HEK293 (cell line): ENCODE results near the gene RNF4.
A peak's percentile ranks its signal among the peaks of the same experiment; 100 is the strongest.

Experiments used
- KLF1 ChIP-seq: fragments of 450-650 bp; formaldehyde crosslinking; IDR thresholded peaks from 2 replicates; pipeline ENCODE4 v1.5.1; 2016; ENCODE audit warnings: missing biosample characterization, missing genetic modification characterization
- KLF7 ChIP-seq: fragments of 450-650 bp; formaldehyde crosslinking; IDR thresholded peaks from 2 replicates; pipeline ENCODE4 v1.5.1; 2016; ENCODE audit warnings: missing biosample characterization, missing genetic modification characterization, borderline replicate concordance
- KLF8 ChIP-seq: fragments of 450-650 bp; formaldehyde crosslinking; IDR thresholded peaks from 2 replicates; pipeline ENCODE4 v1.5.1; 2016; ENCODE audit warnings: missing biosample characterization, missing genetic modification characterization
- KLF9 ChIP-seq: fragments of 450-650 bp; formaldehyde crosslinking; IDR thresholded peaks from 2 replicates; pipeline ENCODE4 v1.5.1; 2016; ENCODE audit warnings: missing biosample characterization, missing genetic modification characterization, low read depth
- OSR2 ChIP-seq: fragments of 450-650 bp; formaldehyde crosslinking; IDR thresholded peaks from 2 replicates; pipeline ENCODE4 v1.5.1; 2016; ENCODE audit warnings: missing biosample characterization, missing genetic modification characterization
- OVOL3 ChIP-seq: fragments of 450-650 bp; formaldehyde crosslinking; IDR thresholded peaks from 2 replicates; pipeline ENCODE4 v1.5.1; 2016; ENCODE audit warnings: missing biosample characterization, missing genetic modification characterization
- SCRT1 ChIP-seq: fragments of 450-650 bp; formaldehyde crosslinking; IDR thresholded peaks from 2 replicates; pipeline ENCODE4 v1.5.1; 2016; ENCODE audit warnings: missing biosample characterization, missing genetic modification characterization, borderline replicate concordance
- SETDB1 ChIP-seq: IDR thresholded peaks from one replicate; pipeline ENCODE4 v1.6.1; 2017; ENCODE audit warnings: mild to moderate bottlenecking, low read length, moderate library complexity, mixed read lengths; ENCODE audit not compliant: insufficient read length
- ZBTB20 ChIP-seq: fragments of 450-650 bp; formaldehyde crosslinking; IDR thresholded peaks from 2 replicates; pipeline ENCODE4 v1.5.1; 2016; ENCODE audit warnings: missing biosample characterization, missing genetic modification characterization
- ZBTB7A ChIP-seq: fragments of 450-650 bp; formaldehyde crosslinking; IDR thresholded peaks from 2 replicates; pipeline ENCODE4 v1.5.1; 2016; ENCODE audit warnings: low read depth, missing biosample characterization, missing genetic modification characterization
- ZEB2 ChIP-seq: fragments of 450-650 bp; formaldehyde crosslinking; IDR thresholded peaks from 2 replicates; pipeline ENCODE4 v1.5.1; 2016; ENCODE audit warnings: missing biosample characterization, missing genetic modification characterization
- ZFHX2 ChIP-seq: fragments of 450-650 bp; formaldehyde crosslinking; conservative IDR thresholded peaks from 2 replicates; pipeline ENCODE4 v1.5.1; 2016; ENCODE audit warnings: missing biosample characterization, missing genetic modification characterization
- ZFP37 ChIP-seq: fragments of 450-650 bp; formaldehyde crosslinking; IDR thresholded peaks from 2 replicates; pipeline ENCODE4 v1.5.1; 2016; ENCODE audit warnings: missing biosample characterization, missing genetic modification characterization
- ZIC2 ChIP-seq: fragments of 450-650 bp; formaldehyde crosslinking; IDR thresholded peaks from 2 replicates; pipeline ENCODE4 v1.5.1; 2016; ENCODE audit warnings: missing biosample characterization, missing genetic modification characterization
- ZNF274 ChIP-seq, 2 experiments: fragments of 200-500 bp in 1 of 2; fragments of 450-650 bp in 1 of 2; sonication (Bioruptor generic) in 1 of 2; formaldehyde crosslinking in 1 of 2; IDR thresholded peaks; 2 replicates each; pipeline versions ENCODE4 v1.5.1 to v1.6.1; 2014 to 2016; ENCODE audit warnings: borderline replicate concordance in 1 of 2, inconsistent platforms in 1 of 2, low read length in 1 of 2, missing biosample characterization in 1 of 2, missing genetic modification characterization in 1 of 2
- ZNF335 ChIP-seq: fragments of 450-650 bp; formaldehyde crosslinking; conservative IDR thresholded peaks from 2 replicates; pipeline ENCODE4 v1.5.1; 2016; ENCODE audit warnings: missing biosample characterization, missing genetic modification characterization
- ZNF404 ChIP-seq: fragments of 450-650 bp; formaldehyde crosslinking; IDR thresholded peaks from 2 replicates; pipeline ENCODE4 v1.5.1; 2017; ENCODE audit warnings: missing biosample characterization, missing genetic modification characterization
- ZNF654 ChIP-seq: fragments of 450-650 bp; formaldehyde crosslinking; IDR thresholded peaks from 2 replicates; pipeline ENCODE4 v1.5.1; 2016; ENCODE audit warnings: low read depth, missing biosample characterization, missing genetic modification characterization
- ZNF658 ChIP-seq: fragments of 450-650 bp; formaldehyde crosslinking; IDR thresholded peaks from 2 replicates; pipeline ENCODE4; 2016; ENCODE audit warnings: missing biosample characterization, missing genetic modification characterization
- ZNF76 ChIP-seq: fragments of 450-650 bp; formaldehyde crosslinking; IDR thresholded peaks from 2 replicates; pipeline ENCODE4; 2016; ENCODE audit warnings: low read depth, missing biosample characterization, missing genetic modification characterization, borderline replicate concordance
- ZSCAN30 ChIP-seq: fragments of 450-650 bp; IDR thresholded peaks from 2 replicates; pipeline ENCODE4 v1.5.1; 2018; ENCODE audit warnings: missing biosample characterization, mild to moderate bottlenecking, missing genetic modification characterization, moderate library complexity
- TF ChIP-seq, protein P1 (sequence below): fragments of 450-650 bp; formaldehyde crosslinking; IDR thresholded peaks from 2 replicates; pipeline ENCODE4 v1.5.1; 2016; ENCODE audit warnings: missing biosample characterization, missing genetic modification characterization
- TF ChIP-seq, protein P2 (sequence below): fragments of 450-650 bp; formaldehyde crosslinking; IDR thresholded peaks from 2 replicates; pipeline ENCODE4 v1.5.1; 2016; ENCODE audit warnings: missing biosample characterization, missing genetic modification characterization
- TF ChIP-seq, protein P3 (sequence below): fragments of 450-650 bp; formaldehyde crosslinking; IDR thresholded peaks from 2 replicates; pipeline ENCODE4 v1.5.1; 2016; ENCODE audit warnings: missing biosample characterization, missing genetic modification characterization
- TF ChIP-seq, protein P4 (sequence below): fragments of 450-650 bp; formaldehyde crosslinking; IDR thresholded peaks from 2 replicates; pipeline ENCODE4 v1.5.1; 2016; ENCODE audit warnings: missing biosample characterization, missing genetic modification characterization
- TF ChIP-seq, protein P5 (sequence below): fragments of 450-650 bp; formaldehyde crosslinking; IDR thresholded peaks from 2 replicates; pipeline ENCODE4 v1.5.1; 2016; ENCODE audit warnings: missing biosample characterization, missing genetic modification characterization
- TF ChIP-seq, protein P6 (sequence below): fragments of 450-650 bp; formaldehyde crosslinking; IDR thresholded peaks from 2 replicates; pipeline ENCODE4 v1.5.1; 2016; ENCODE audit warnings: missing biosample characterization, missing genetic modification characterization

RNF4 gene

DNA sequence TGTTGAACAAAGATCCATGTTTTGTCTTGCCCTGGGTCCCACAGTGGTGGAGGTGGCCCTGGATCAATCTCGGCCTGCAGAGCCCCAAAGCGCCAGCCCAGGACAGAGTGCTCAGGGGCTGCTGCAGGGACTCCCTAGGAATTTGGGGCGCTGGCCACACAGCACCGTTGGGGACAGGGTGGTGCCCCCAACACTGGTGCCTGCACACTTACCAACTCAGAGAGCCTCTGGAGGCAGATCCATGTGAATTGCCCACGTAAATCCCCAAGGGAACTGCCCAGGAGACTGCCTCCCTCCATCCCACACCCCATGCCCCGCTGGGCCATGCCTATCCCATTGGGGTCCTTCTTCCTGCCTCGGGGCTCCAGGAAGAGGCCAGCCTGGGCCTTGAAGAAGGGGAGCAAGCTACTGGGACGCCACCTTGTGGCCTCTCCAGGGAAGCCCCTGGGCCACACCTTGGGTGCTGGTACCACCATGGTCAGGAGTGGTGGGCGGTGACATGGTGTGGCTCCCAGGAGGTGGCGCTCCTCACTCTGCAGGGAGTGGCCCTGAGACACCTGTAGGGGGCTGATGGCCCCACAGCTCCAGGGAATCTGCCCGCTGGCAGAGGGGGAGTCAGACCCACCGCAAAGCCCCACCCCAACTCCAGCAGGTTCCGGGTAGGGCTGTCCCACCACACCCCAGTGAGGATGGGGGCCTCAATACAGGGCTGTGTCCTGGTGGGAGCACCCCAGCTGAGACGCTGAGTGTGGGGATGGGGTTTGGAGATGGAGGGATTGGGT is 27.3 kb upstream of the RNF4 start (continued):
- TF ChIP-seq ZFP37: peak; percentile 77; the same call in 1 of the 2 replicates
- TF ChIP-seq ZEB2 (tag by site-specific recombination): peak; percentile 61
- TF ChIP-seq, protein P1, sequence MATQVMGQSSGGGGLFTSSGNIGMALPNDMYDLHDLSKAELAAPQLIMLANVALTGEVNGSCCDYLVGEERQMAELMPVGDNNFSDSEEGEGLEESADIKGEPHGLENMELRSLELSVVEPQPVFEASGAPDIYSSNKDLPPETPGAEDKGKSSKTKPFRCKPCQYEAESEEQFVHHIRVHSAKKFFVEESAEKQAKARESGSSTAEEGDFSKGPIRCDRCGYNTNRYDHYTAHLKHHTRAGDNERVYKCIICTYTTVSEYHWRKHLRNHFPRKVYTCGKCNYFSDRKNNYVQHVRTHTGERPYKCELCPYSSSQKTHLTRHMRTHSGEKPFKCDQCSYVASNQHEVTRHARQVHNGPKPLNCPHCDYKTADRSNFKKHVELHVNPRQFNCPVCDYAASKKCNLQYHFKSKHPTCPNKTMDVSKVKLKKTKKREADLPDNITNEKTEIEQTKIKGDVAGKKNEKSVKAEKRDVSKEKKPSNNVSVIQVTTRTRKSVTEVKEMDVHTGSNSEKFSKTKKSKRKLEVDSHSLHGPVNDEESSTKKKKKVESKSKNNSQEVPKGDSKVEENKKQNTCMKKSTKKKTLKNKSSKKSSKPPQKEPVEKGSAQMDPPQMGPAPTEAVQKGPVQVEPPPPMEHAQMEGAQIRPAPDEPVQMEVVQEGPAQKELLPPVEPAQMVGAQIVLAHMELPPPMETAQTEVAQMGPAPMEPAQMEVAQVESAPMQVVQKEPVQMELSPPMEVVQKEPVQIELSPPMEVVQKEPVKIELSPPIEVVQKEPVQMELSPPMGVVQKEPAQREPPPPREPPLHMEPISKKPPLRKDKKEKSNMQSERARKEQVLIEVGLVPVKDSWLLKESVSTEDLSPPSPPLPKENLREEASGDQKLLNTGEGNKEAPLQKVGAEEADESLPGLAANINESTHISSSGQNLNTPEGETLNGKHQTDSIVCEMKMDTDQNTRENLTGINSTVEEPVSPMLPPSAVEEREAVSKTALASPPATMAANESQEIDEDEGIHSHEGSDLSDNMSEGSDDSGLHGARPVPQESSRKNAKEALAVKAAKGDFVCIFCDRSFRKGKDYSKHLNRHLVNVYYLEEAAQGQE (tag by site-specific recombination): 0 out of 2 replicates have a peak, but pooled peaks have one; percentile 9
- TF ChIP-seq ZBTB7A: no peak
- TF ChIP-seq ZNF658 (tag by site-specific recombination): no peak
- peak; percentile 86 for TF ChIP-seq ZNF335 (tag by site-specific recombination)
- no peak for TF ChIP-seq OVOL3 (tag by site-specific recombination)
- TF ChIP-seq SETDB1: no peak
- TF ChIP-seq KLF7 (tag by site-specific recombination): peak; percentile 83; the same call in 1 of the 2 replicates
- peak; percentile 70 for TF ChIP-seq ZSCAN30 (tag by site-specific recombination)
- TF ChIP-seq ZBTB20 (tag by site-specific recombination): no peak
- TF ChIP-seq ZIC2: peak; percentile 87
- TF ChIP-seq KLF9 (tag by site-specific recombination): 0 out of 2 replicates have a peak, but pooled peaks have one; percentile 39
- no peak for TF ChIP-seq ZNF76 (tag by site-specific recombination)
- no peak for TF ChIP-seq ZNF274 (IDR thresholded peaks at IDR 0.05; ENCODE audit: low read length)
- TF ChIP-seq ZNF274 (tag by site-specific recombination; IDR thresholded peaks at IDR 0.05; ENCODE audit: borderline replicate concordance): no peak
- TF ChIP-seq ZFHX2 (tag by site-specific recombination): peak; percentile 75
- TF ChIP-seq ZNF654: peak; percentile 86
- TF ChIP-seq, protein P2, sequence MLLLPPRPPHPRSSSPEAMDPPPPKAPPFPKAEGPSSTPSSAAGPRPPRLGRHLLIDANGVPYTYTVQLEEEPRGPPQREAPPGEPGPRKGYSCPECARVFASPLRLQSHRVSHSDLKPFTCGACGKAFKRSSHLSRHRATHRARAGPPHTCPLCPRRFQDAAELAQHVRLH (tag by site-specific recombination): no peak
- TF ChIP-seq, protein P3, sequence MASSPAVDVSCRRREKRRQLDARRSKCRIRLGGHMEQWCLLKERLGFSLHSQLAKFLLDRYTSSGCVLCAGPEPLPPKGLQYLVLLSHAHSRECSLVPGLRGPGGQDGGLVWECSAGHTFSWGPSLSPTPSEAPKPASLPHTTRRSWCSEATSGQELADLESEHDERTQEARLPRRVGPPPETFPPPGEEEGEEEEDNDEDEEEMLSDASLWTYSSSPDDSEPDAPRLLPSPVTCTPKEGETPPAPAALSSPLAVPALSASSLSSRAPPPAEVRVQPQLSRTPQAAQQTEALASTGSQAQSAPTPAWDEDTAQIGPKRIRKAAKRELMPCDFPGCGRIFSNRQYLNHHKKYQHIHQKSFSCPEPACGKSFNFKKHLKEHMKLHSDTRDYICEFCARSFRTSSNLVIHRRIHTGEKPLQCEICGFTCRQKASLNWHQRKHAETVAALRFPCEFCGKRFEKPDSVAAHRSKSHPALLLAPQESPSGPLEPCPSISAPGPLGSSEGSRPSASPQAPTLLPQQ (tag by site-specific recombination): 0 out of 2 replicates have a peak, but pooled peaks have one; percentile 33
- TF ChIP-seq, protein P4, sequence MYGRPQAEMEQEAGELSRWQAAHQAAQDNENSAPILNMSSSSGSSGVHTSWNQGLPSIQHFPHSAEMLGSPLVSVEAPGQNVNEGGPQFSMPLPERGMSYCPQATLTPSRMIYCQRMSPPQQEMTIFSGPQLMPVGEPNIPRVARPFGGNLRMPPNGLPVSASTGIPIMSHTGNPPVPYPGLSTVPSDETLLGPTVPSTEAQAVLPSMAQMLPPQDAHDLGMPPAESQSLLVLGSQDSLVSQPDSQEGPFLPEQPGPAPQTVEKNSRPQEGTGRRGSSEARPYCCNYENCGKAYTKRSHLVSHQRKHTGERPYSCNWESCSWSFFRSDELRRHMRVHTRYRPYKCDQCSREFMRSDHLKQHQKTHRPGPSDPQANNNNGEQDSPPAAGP: peak; percentile 55; the same call in 1 of the 2 replicates
- TF ChIP-seq, protein P5, sequence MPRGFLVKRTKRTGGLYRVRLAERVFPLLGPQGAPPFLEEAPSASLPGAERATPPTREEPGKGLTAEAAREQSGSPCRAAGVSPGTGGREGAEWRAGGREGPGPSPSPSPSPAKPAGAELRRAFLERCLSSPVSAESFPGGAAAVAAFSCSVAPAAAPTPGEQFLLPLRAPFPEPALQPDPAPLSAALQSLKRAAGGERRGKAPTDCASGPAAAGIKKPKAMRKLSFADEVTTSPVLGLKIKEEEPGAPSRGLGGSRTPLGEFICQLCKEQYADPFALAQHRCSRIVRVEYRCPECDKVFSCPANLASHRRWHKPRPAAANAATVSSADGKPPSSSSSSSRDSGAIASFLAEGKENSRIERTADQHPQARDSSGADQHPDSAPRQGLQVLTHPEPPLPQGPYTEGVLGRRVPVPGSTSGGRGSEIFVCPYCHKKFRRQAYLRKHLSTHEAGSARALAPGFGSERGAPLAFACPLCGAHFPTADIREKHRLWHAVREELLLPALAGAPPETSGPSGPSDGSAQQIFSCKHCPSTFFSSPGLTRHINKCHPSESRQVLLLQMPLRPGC (tag by site-specific recombination): no peak
- TF ChIP-seq ZNF404 (tag by site-specific recombination): no peak
- TF ChIP-seq SCRT1 (tag by site-specific recombination): peak; percentile 85; the same call in 1 of the 2 replicates
- 0 out of 2 replicates have a peak, but pooled peaks have one; percentile 21 for TF ChIP-seq KLF8 (tag by site-specific recombination)
- TF ChIP-seq OSR2: no peak
- TF ChIP-seq, protein P6, sequence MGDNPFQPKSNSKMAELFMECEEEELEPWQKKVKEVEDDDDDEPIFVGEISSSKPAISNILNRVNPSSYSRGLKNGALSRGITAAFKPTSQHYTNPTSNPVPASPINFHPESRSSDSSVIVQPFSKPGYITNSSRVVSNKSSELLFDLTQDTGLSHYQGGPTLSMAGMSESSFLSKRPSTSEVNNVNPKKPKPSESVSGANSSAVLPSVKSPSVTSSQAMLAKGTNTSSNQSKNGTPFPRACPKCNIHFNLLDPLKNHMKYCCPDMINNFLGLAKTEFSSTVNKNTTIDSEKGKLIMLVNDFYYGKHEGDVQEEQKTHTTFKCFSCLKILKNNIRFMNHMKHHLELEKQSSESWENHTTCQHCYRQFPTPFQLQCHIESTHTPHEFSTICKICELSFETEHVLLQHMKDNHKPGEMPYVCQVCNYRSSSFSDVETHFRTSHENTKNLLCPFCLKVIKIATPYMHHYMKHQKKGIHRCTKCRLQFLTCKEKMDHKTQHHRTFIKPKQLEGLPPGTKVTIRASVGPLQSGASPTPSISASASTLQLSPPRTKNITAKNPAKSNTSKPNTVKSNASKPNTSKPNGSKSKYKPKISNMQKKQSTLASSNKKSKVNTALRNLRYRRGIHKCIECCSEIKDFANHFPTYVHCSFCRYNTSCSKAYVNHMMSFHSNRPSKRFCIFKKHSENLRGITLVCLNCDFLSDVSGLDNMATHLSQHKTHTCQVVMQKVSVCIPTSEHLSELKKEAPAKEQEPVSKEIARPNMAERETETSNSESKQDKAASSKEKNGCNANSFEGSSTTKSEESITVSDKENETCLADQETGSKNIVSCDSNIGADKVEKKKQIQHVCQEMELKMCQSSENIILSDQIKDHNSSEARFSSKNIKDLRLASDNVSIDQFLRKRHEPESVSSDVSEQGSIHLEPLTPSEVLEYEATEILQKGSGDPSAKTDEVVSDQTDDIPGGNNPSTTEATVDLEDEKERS (tag by site-specific recombination): no peak
- TF ChIP-seq KLF1 (tag by site-specific recombination): peak; percentile 71
